SK-N-SH (cell line): ENCODE data around the gene SLC22A7. TPM values are rescaled to one million over a fixed set of nuclear protein-coding genes. Genes with fewer than 3 reads are reported as not detected.

Experiments
- CTCF ChIA-PET: fragments of 300-600, 350-600 bp; formaldehyde crosslinking; extraction: SDS; loops from one replicate; lab custom pipeline; 2021; lab: Yijun Ruan, JAX
- POLR2A ChIA-PET: fragments of 350-600 bp; sonication (Branson Sonifier 250); formaldehyde crosslinking; extraction: SDS; loops from one replicate; lab custom pipeline; 2020; ENCODE audit warnings: antibody characterized with exemption, inconsistent platforms; lab: Yijun Ruan, JAX
- DNase-seq: peaks from one replicate; pipeline ENCODE4 v3.0.0; 2012
- H2AFZ ChIP-seq: fragments of 200-600 bp; sonication (generic); 2 replicates; pipeline ENCODE4 v1.8.1; 2016; ENCODE audit warnings: antibody characterized with exemption, mild to moderate bottlenecking, low read depth
- H3F3A ChIP-seq: fragments of 200-600 bp; sonication (generic); replicated peaks from 2 replicates; pipeline ENCODE3; 2016; ENCODE audit warnings: antibody characterized with exemption, mild to moderate bottlenecking; ENCODE audit not compliant: insufficient read depth
- H3K27ac ChIP-seq, 2 experiments: fragments of 200-500 bp in 1 of 2; fragments of 200-600 bp in 1 of 2; sonication (Bioruptor generic) in 1 of 2; sonication (generic), shearing (Covaris generic) in 1 of 2; 2 replicates each; pipeline versions ENCODE4 v1.5.1 to v1.6.1; 2014 to 2016; ENCODE audit warnings: low read depth in 2 of 2, inconsistent platforms in 1 of 2, low read length in 1 of 2, mild to moderate bottlenecking in 1 of 2, mixed read lengths in 1 of 2
- H3K27me3 ChIP-seq: fragments of 200-600 bp; sonication (generic), shearing (Covaris generic); 2 replicates; pipeline ENCODE4 v1.6.1; 2016; ENCODE audit warnings: mixed run types; ENCODE audit not compliant: insufficient read depth
- H3K36me3 ChIP-seq, 2 experiments: fragments of 200-500 bp in 1 of 2; fragments of 200-600 bp in 1 of 2; sonication (Bioruptor generic) in 1 of 2; sonication (generic) in 1 of 2; replicated peaks in 1 of 2; 2 replicates each; pipeline versions ENCODE3 to v1.5.1; 2014 to 2016; ENCODE audit warnings: low read length in 1 of 2, mild to moderate bottlenecking in 1 of 2; ENCODE audit not compliant: insufficient read depth in 2 of 2, control insufficient read depth in 1 of 2
- H3K4me1 ChIP-seq, 2 experiments: fragments of 200-500 bp in 1 of 2; fragments of 200-600 bp in 1 of 2; sonication (Bioruptor generic) in 1 of 2; sonication (generic), shearing (Covaris generic) in 1 of 2; 2 replicates each; pipeline versions ENCODE4 v1.5.1 to v1.6.1; 2014 to 2016; ENCODE audit warnings: low read depth in 1 of 2, low read length in 1 of 2, mixed run types in 1 of 2; ENCODE audit not compliant: insufficient read depth in 2 of 2, control insufficient read depth in 1 of 2
- H3K4me2 ChIP-seq: fragments of 200-600 bp; sonication (generic), shearing (Covaris generic); 2 replicates; pipeline ENCODE4 v1.6.1; 2017; ENCODE audit warnings: mixed run types
- H3K4me3 ChIP-seq, 2 experiments: fragments of 200-500 bp in 1 of 2; fragments of 200-600 bp in 1 of 2; sonication (Bioruptor generic) in 1 of 2; sonication (generic), shearing (Covaris generic) in 1 of 2; 2 replicates each; pipeline versions ENCODE4 v1.5.1 to v1.8.1; 2014 to 2016; ENCODE audit warnings: low read depth in 2 of 2, inconsistent platforms in 1 of 2, low read length in 1 of 2, mild to moderate bottlenecking in 1 of 2, mixed read lengths in 1 of 2, moderate library complexity in 1 of 2
- H3K79me2 ChIP-seq: fragments of 200-600 bp; sonication (generic); 2 replicates; pipeline ENCODE4 v1.8.1; 2017; ENCODE audit warnings: mild to moderate bottlenecking; ENCODE audit not compliant: insufficient read depth
- H3K9ac ChIP-seq: fragments of 200-600 bp; sonication (generic); 2 replicates; pipeline ENCODE4 v1.6.1; 2017; ENCODE audit warnings: mixed run types
- H3K9me2 ChIP-seq: fragments of 200-600 bp; sonication (generic); 2 replicates; pipeline ENCODE4 v1.6.1; 2017; ENCODE audit warnings: mixed run types
- H3K9me3 ChIP-seq: fragments of 200-600 bp; sonication (generic); 2 replicates; pipeline ENCODE4 v1.6.1; 2017; ENCODE audit warnings: mixed run types, mild to moderate bottlenecking, moderate library complexity
- H4K20me1 ChIP-seq: fragments of 200-600 bp; sonication (generic); 2 replicates; pipeline ENCODE4 v1.6.1; 2017; ENCODE audit warnings: mild to moderate bottlenecking, mixed run types; ENCODE audit not compliant: insufficient read depth
- ELF1 ChIP-seq: IDR thresholded peaks from 2 replicates; pipeline ENCODE4 v1.4.0; 2012
- EZH2phosphoT487 ChIP-seq: fragments of 200-600 bp; sonication (generic); IDR thresholded peaks from 2 replicates; pipeline ENCODE4 v1.6.1; 2017; ENCODE audit warnings: low read depth, mixed run types, mild to moderate bottlenecking, antibody characterized with exemption, moderate library complexity, borderline replicate concordance
- FOSL2 ChIP-seq: IDR thresholded peaks from 2 replicates; pipeline ENCODE4 v1.4.0; 2012; ENCODE audit warnings: low read depth, mild to moderate bottlenecking, moderate library complexity, borderline replicate concordance
- FOXM1 ChIP-seq: IDR thresholded peaks from 2 replicates; pipeline ENCODE4 v1.4.0; 2012; ENCODE audit warnings: low read depth, mild to moderate bottlenecking
- GABPA ChIP-seq: IDR thresholded peaks from 2 replicates; pipeline ENCODE4 v1.4.0; 2012; ENCODE audit warnings: low read depth, mild to moderate bottlenecking
- MEF2A ChIP-seq: IDR thresholded peaks from 2 replicates; pipeline ENCODE4 v1.4.0; 2012; ENCODE audit warnings: low read depth, borderline replicate concordance
- MXI1 ChIP-seq: IDR thresholded peaks from 2 replicates; pipeline ENCODE4 v1.6.1; 2012; ENCODE audit warnings: mild to moderate bottlenecking, low read depth, low read length, improper control_type of control experiment
- NFIC ChIP-seq: IDR thresholded peaks from 2 replicates; pipeline ENCODE4 v1.4.0; 2012; ENCODE audit warnings: borderline replicate concordance
- NRF1 ChIP-seq: IDR thresholded peaks from 2 replicates; pipeline ENCODE4 v1.6.1; 2012; ENCODE audit warnings: low read depth, mild to moderate bottlenecking, low read length
- POLR2AphosphoS5 ChIP-seq: IDR thresholded peaks from 2 replicates; pipeline ENCODE4 v1.6.1; 2012; ENCODE audit warnings: low read depth, low read length
- RCOR1 ChIP-seq: fragments of 150-350 bp; IDR thresholded peaks from 2 replicates; pipeline ENCODE4 v1.6.1; 2017; ENCODE audit warnings: antibody characterized with exemption, low read length
- SIN3A ChIP-seq: IDR thresholded peaks from 2 replicates; pipeline ENCODE4 v1.6.1; 2012; ENCODE audit warnings: low read depth, mild to moderate bottlenecking, low read length, moderate library complexity, borderline replicate concordance
- SMC3 ChIP-seq: IDR thresholded peaks from 2 replicates; pipeline ENCODE4 v1.6.1; 2012; ENCODE audit warnings: low read depth, low read length, improper control_type of control experiment
- TEAD4 ChIP-seq: IDR thresholded peaks from 2 replicates; pipeline ENCODE4 v1.4.0; 2012; ENCODE audit warnings: mild to moderate bottlenecking, borderline replicate concordance; ENCODE audit not compliant: insufficient read depth
- WGBS: methylation state at CpG from one replicate; pipeline ENCODE4 v1.1.6; 2017; ENCODE audit warnings: low lambda C conversion rate; 5-methylcytosine and 5-hydroxymethylcytosine counted together
- polyA plus RNA-seq, 3 experiments: library from polyadenylated mRNA; depleted of rRNA; stranded (reverse); fragments of >200 nt; gene quantifications; 2 replicates each; pipeline ENCODE4 v1.2.3, GENCODE V29; 2012
- TF ChIP-seq, protein P1 (sequence below): IDR thresholded peaks from 2 replicates; pipeline ENCODE4; 2012
- TF ChIP-seq, protein P2 (sequence below): fragments of 150-350 bp; IDR thresholded peaks from 2 replicates; pipeline ENCODE4 v1.6.1; 2016; ENCODE audit warnings: mild to moderate bottlenecking, low read depth, low read length
- TF ChIP-seq, protein P3 (sequence below): IDR thresholded peaks from 2 replicates; pipeline ENCODE4 v1.6.1; 2012; ENCODE audit warnings: mild to moderate bottlenecking, low read depth, low read length, moderate library complexity

SLC22A7 gene
- polyA plus RNA-seq, 1 of the 3 experiments (the other 2 are of a cell fraction): not detected

DNA sequence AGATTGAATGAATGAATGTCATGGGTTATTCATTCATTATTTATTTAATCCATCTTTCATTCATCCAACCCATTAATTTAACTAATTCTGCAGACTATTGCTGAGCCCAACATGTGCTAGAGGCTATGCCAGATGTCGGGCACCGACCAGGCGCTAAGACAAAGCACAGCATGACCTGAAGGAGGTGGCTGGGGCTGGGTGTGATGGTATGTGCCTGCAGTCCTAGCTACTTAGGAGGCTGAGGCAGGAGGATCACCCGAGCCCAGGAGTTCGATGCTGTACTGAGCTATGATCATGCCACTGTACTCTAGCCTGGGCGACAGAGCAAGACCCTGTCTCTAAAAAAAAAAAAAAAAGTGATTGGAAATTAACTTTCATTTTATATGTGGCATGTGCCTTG, 5.7 kb upstream of the SLC22A7 start:
- ChIA-PET POLR2A (no interaction called here), CTCF (interaction anchor here (1.0 kb wide), 1 partner anchor 23 kb away, joined by 3 read pairs; no protein-coding TSS in a partner anchor)
- Histone ChIP-seq H3K4me3 (no peak overlapping the region), H3K27me3 (peaks cover 6% of the 10 kb centered on the region; the same call in 1 of the 2 replicates), H3K9me3 (no peaks in the 10 kb centered on the region), H3F3A (no peaks in the 10 kb centered on the region), H3K79me2 (no peaks in the 10 kb centered on the region), H3K4me1 (no peaks in the 10 kb centered on the region), H3K4me2 (no peak overlapping the region), H3K9ac (no peak overlapping the region), H3K9me2 (no peaks in the 10 kb centered on the region), H3K36me3 (no peaks in the 10 kb centered on the region), H3K27ac (no peak overlapping the region), H2AFZ (no peak overlapping the region), H4K20me1 (no peaks in the 10 kb centered on the region)
- no peak for TF ChIP-seq NRF1
- TF ChIP-seq, protein P1, sequence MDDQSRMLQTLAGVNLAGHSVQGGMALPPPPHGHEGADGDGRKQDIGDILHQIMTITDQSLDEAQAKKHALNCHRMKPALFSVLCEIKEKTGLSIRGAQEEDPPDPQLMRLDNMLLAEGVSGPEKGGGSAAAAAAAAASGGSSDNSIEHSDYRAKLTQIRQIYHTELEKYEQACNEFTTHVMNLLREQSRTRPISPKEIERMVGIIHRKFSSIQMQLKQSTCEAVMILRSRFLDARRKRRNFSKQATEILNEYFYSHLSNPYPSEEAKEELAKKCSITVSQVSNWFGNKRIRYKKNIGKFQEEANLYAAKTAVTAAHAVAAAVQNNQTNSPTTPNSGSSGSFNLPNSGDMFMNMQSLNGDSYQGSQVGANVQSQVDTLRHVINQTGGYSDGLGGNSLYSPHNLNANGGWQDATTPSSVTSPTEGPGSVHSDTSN: no peak
- TF ChIP-seq FOXM1: no peak
- no peak for DNase-seq
- WGBS: 76% methylated on average over 6 of the region's 6 CpGs

DNA sequence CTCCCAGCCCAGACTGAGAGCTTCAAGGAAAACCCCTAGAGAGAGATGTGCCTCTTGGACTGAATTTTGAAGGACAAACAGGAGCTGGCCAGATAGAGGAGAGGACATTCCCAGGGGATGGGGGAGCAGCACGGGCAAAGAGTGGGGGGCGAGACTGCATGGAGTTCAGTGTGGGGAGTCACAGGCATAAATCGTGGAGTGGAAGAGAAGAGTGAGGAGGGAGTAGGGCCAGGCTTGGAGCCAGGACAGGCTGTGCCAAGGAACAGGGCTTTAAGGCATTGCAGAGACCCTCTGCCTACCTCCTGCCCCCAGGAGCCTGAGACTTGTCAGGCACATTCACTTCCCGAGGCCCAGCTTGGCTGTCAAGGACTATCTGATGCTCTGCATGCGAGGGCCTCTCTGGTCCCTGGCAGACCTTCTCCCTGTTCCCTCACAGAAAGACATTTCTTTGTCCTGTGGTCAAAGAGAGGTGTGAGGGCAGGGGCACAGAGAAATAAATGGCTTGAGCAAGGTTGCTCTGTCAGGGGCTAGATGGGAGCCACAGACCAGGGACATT, 5.2 kb upstream of the SLC22A7 start:
- H3K4me2 ChIP-seq: no peak overlapping the region
- CTCF ChIA-PET: interaction anchor here (1.0 kb wide), 1 partner anchor 24 kb away, joined by 3 read pairs; no protein-coding TSS in a partner anchor
- no peak overlapping the region for H3K9ac ChIP-seq
- whole genome bisulfite sequencing: 74% methylated on average over 4 of the region's 5 CpGs
- H3K9me2 ChIP-seq: no peaks in the 10 kb centered on the region
- H3K27me3 ChIP-seq: peaks cover 6% of the 10 kb centered on the region; the same call in 1 of the 2 replicates
- TF ChIP-seq RCOR1: no peak
- H3K36me3 ChIP-seq: no peaks in the 10 kb centered on the region
- H3K9me3 ChIP-seq: no peaks in the 10 kb centered on the region
- H2AFZ ChIP-seq: no peak overlapping the region
- DNase-seq: no peak
- no peak overlapping the region for H3K27ac ChIP-seq
- POLR2A ChIA-PET: no interaction called here
- H3K4me1 ChIP-seq: no peaks in the 10 kb centered on the region; a peak in 1 of 4 replicates
- H3F3A ChIP-seq: no peaks in the 10 kb centered on the region
- H4K20me1 ChIP-seq: no peaks in the 10 kb centered on the region
- no peak overlapping the region for H3K4me3 ChIP-seq
- H3K79me2 ChIP-seq: no peaks in the 10 kb centered on the region

DNA sequence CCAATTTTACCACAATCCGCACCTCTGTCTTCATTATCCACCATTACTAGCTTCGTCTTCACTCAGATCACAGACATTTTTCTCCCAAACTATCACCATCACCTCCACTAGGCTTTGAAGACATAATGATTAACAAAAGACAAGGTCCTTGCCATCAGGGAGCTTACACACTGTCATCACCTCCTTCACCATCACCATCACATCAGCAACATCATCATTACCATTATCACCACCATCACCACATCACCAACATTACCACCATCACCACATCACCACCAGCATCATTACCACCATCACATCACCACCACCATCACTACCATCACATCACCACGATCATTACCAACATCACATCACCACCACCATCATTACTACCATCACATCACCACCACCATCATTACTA, 4.4 kb upstream of the SLC22A7 start:
- Histone ChIP-seq H3K27me3 (peaks cover 6% of the 10 kb centered on the region; the same call in 1 of the 2 replicates), H3K4me1 (no peaks in the 10 kb centered on the region; a peak in 1 of 4 replicates)
- POLR2A ChIA-PET: no interaction called here
- TF ChIP-seq, protein P2, sequence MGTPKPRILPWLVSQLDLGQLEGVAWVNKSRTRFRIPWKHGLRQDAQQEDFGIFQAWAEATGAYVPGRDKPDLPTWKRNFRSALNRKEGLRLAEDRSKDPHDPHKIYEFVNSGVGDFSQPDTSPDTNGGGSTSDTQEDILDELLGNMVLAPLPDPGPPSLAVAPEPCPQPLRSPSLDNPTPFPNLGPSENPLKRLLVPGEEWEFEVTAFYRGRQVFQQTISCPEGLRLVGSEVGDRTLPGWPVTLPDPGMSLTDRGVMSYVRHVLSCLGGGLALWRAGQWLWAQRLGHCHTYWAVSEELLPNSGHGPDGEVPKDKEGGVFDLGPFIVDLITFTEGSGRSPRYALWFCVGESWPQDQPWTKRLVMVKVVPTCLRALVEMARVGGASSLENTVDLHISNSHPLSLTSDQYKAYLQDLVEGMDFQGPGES: no peak
- TF ChIP-seq POLR2AphosphoS5 (no peak), EZH2phosphoT487 (no peak), ELF1 (no peak), NRF1 (no peak), SIN3A (no peak), MXI1 (no peak), TEAD4 (no peak), SMC3 (no peak), GABPA (no peak), FOXM1 (no peak), NFIC (no peak), MEF2A (no peak), FOSL2 (no peak)
- TF ChIP-seq, protein P3, sequence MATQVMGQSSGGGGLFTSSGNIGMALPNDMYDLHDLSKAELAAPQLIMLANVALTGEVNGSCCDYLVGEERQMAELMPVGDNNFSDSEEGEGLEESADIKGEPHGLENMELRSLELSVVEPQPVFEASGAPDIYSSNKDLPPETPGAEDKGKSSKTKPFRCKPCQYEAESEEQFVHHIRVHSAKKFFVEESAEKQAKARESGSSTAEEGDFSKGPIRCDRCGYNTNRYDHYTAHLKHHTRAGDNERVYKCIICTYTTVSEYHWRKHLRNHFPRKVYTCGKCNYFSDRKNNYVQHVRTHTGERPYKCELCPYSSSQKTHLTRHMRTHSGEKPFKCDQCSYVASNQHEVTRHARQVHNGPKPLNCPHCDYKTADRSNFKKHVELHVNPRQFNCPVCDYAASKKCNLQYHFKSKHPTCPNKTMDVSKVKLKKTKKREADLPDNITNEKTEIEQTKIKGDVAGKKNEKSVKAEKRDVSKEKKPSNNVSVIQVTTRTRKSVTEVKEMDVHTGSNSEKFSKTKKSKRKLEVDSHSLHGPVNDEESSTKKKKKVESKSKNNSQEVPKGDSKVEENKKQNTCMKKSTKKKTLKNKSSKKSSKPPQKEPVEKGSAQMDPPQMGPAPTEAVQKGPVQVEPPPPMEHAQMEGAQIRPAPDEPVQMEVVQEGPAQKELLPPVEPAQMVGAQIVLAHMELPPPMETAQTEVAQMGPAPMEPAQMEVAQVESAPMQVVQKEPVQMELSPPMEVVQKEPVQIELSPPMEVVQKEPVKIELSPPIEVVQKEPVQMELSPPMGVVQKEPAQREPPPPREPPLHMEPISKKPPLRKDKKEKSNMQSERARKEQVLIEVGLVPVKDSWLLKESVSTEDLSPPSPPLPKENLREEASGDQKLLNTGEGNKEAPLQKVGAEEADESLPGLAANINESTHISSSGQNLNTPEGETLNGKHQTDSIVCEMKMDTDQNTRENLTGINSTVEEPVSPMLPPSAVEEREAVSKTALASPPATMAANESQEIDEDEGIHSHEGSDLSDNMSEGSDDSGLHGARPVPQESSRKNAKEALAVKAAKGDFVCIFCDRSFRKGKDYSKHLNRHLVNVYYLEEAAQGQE: no peak

More for the DNA sequence above, 4.4 kb upstream of the SLC22A7 start:
- CTCF ChIA-PET: no interaction called here
- Histone ChIP-seq H3K9me3 (no peaks in the 10 kb centered on the region), H3K4me3 (no peak overlapping the region), H3K9me2 (no peaks in the 10 kb centered on the region), H3F3A (no peaks in the 10 kb centered on the region), H4K20me1 (no peaks in the 10 kb centered on the region), H2AFZ (no peak overlapping the region), H3K9ac (no peak overlapping the region), H3K79me2 (no peaks in the 10 kb centered on the region), H3K4me2 (no peak overlapping the region), H3K36me3 (no peaks in the 10 kb centered on the region), H3K27ac (no peak overlapping the region)
- no peak for DNase-seq
- 74% methylated on average over 2 of the region's 3 CpGs for WGBS
